HFF-Myc (cell line): ENCODE measurements around the gene SPANXA1.
"Not testable (repeated sequence)": the region's sequence is repeated elsewhere in the genome, so short reads cannot be mapped to it uniquely, and the experiment has no call there.

ENCODE experiments used
- DNase-seq: peaks from one replicate; pipeline ENCODE4 v3.0.0-alpha.2; 2011; ENCODE audit warnings: low read depth; ENCODE audit errors: extremely low read depth
- H3K4me3 ChIP-seq: replicated peaks from 2 replicates; pipeline ENCODE4 v1.5.1; 2011; ENCODE audit warnings: low read depth, mild to moderate bottlenecking, control low read depth, low read length
- TF ChIP-seq, protein P1 (sequence below): IDR thresholded peaks from 2 replicates; pipeline ENCODE4 v1.5.1; 2012; ENCODE audit warnings: mild to moderate bottlenecking, low read depth, low read length, control low read depth; ENCODE audit errors: missing control alignments

SPANXA1 gene, protein sequence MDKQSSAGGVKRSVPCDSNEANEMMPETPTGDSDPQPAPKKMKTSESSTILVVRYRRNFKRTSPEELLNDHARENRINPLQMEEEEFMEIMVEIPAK

DNA sequence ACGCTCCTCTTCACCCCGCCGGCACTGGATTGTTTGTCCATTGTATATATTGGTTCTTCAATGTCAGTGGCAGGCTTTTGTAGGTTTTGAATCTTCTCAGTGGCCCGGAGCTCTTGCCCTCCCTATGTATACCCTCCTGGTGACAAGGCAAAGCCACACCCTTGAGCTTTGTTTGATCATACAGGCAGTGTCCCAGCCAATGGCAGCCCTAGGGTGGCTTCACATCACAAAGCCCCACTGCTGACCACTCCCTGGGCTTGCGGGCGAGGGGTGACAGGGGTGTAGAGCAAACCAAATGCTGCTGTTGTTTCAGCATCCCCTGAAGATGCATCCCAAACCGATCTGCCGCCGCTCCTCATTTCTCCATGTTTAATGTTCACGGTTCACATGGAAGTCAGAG, at the start of gene SPANXA1:
TSS of gene SPANXA1 (minus strand) at position 101 of the 400 bp plus-strand sequence. CDS start at position 41, 60 bp downstream.
- DNase-seq, H3K4me3 ChIP-seq: not testable (repeated sequence)

DNA sequence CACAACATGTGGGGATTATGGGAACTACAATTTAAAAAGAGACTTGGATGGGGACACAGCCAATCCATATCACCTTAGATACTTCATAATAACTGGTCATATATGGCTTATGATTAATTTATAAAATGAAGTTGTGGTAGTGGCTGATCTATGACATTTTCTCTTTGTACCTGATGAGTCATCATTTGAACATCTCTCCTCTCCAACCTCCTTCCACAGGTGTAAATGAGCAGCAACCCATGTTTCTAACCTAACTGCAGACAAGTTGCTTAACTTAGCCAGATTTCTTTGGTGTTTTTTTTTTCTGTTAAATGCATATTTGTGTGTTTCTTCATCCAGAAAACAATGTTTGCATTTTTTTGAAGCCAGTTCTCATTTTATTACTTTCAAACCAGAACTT, 47.6 kb upstream of the SPANXA1 start:
- DNase-seq: no peak
- no peak overlapping the region for H3K4me3 ChIP-seq
- TF ChIP-seq, protein P1, sequence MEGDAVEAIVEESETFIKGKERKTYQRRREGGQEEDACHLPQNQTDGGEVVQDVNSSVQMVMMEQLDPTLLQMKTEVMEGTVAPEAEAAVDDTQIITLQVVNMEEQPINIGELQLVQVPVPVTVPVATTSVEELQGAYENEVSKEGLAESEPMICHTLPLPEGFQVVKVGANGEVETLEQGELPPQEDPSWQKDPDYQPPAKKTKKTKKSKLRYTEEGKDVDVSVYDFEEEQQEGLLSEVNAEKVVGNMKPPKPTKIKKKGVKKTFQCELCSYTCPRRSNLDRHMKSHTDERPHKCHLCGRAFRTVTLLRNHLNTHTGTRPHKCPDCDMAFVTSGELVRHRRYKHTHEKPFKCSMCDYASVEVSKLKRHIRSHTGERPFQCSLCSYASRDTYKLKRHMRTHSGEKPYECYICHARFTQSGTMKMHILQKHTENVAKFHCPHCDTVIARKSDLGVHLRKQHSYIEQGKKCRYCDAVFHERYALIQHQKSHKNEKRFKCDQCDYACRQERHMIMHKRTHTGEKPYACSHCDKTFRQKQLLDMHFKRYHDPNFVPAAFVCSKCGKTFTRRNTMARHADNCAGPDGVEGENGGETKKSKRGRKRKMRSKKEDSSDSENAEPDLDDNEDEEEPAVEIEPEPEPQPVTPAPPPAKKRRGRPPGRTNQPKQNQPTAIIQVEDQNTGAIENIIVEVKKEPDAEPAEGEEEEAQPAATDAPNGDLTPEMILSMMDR: no peak

DNA sequence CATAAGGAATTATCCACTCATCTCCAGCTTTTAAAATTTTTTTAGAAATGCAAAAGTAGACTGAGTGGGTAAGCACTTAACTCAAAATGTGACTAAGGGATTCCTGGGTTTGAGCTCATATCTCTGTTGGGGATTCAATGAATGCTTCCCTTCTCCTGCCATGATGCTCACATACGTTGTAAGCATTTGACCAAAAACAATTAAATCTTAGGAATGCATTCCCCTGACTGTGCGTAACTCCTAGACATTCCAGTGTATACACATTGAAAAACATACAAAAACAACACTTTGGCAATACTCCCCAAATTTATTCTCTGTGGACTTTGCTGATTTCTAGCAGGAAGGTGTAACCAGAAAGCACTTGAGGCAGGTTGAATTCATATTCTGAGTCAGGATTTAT, 34.8 kb upstream of the SPANXA1 start:
- no peak for DNase-seq
- TF ChIP-seq, protein P1: no peak
- H3K4me3 ChIP-seq: no peak overlapping the region

DNA sequence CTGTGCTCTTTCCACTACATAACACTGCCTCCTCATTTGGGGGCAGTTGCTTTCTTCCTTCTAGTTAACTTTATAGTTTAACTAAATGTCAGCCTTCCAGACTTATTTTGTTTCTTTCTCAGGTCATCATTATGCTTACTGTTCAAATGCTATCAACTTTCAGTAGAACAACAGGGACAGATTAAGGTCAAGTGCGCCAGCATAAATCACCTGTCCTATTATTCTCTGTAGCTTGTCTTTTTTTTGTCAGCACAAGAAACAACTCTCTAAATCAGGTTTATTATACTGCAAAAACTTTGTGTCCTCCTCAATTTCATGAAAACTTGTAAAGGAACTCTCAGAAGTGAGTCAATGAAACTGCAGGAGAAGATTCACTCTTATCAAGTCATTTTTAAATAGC, 24.6 kb upstream of the SPANXA1 start:
- TF ChIP-seq, protein P1: no peak
- H3K4me3 ChIP-seq: no peak overlapping the region
- DNase-seq: no peak

DNA sequence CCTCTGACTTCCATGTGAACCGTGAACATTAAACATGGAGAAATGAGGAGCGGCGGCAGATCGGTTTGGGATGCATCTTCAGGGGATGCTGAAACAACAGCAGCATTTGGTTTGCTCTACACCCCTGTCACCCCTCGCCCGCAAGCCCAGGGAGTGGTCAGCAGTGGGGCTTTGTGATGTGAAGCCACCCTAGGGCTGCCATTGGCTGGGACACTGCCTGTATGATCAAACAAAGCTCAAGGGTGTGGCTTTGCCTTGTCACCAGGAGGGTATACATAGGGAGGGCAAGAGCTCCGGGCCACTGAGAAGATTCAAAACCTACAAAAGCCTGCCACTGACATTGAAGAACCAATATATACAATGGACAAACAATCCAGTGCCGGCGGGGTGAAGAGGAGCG, 4.9 kb upstream of the SPANXA1 start, which contains the start of gene SPANXA2:
TSS of gene SPANXA2 (plus strand) at position 301 of the 400 bp plus-strand sequence. CDS start at position 361, 60 bp downstream.
- DNase-seq, H3K4me3 ChIP-seq: not testable (repeated sequence)

DNA sequence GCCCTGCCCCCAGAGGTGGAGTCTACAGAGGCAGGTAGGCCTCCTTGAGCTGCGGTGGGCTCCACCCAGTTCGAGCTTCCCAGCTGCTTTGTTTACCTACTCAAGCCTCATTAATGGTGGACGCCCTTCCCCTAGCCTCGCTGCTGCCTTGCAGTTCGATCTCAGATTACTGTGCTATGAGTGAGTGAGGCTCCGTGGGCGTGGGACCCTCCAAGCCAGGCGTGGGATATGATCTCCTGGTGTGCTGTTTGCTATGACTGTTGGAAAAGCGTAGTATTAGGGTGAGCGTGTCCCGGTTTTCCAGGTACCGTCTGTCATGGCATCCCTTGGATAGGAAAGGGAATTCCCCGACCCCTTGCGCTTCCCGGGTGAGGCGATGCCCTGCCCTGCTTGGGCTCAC, 42.0 kb downstream of the SPANXA1 start:
- DNase-seq, H3K4me3 ChIP-seq: not testable (repeated sequence)
